NOMO-1 (cell line): ENCODE data around the gene ABCA3.
"Not testable (repeated sequence)": the region's sequence is repeated elsewhere in the genome, so short reads cannot be mapped to it uniquely, and the experiment has no call there.

ENCODE experiments used
- DNase-seq, 2 experiments: peaks; one replicate each; lab custom pipeline; 2025; ENCODE audit not compliant: unreplicated experiment in 2 of 2; lab: John Stamatoyannopoulos, UW

Gene ABCA3

DNA sequence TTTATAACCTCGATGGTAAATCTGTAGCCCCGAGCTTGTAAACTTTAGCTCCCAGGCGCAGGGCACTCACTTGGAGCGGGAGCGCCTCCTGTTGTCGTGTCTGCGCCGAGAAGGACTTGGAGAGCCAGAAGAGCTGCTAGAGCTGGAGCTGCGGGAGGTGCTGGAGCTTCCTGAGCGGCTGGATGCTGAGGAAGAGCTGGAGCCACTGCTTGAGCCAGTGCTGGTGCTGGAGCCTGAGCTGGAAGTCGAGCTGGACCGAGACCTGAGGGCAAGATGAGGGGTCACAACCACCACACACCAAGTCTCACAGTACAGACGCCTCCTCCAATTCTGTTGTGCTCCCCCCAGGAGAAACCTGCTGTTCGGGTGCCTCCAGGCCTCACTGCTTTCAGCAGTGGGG lies 77.5 kb downstream of the ABCA3 start:
- DNase-seq, result not testable (repeated sequence)

DNA sequence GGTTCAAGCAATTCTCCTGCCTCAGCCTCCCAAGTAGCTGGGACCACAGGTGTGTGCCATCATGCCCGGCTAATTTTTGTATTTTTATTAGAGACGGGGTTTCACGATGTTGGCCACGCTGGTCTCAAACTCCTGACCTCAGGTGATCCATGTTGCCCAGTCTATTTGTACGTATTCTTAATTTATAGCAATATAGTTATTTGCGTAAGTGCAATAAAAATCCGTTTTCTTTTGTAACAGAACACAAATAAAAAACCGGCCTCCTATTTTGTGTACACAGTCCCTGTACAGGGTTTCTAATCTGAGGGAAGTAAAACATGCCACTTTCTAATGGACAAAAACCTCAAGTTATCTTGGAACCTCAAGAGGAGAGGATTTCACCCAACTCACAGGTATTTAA lies 80.3 kb downstream of the ABCA3 start:
- no peak for DNase-seq

DNA sequence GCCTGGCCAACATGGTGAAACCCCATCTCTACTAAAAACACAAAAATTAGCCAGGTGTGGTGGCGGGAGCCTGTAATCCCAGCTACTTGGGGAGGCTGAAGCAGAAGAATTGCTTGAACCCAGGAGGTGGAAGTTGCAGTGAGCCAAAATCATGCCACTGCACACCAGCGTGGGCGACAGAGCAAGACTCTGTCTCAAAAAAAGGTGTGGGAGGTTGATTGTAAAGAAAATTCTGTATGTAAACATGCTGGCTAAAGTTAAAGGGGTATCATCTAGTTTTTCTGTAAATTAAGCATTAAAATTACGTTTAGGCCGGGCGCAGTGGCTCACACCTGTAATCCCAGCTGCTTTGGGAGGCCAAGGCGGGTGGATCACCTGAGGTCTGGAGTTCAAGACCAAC lies 82.0 kb downstream of the ABCA3 start:
- DNase-seq, result not testable (repeated sequence)

DNA sequence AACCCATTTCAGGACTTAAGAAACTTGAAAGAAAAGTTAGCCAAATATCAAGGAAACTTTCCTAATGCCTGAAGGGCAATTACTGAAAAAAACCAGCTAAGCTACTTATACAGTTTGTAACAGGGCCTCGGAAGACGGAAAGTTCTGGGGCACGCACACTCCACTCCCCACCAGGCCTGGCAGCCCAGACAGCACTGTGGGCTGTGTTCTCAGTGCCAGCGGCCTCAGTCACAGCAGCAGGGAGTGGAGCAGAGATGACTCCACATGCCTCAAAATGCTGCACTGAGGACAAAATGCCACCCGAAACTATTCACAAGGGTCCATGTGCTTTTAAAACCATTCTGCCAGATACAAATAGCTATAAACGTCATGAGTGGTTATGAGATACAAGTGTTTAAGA lies 82.8 kb downstream of the ABCA3 start:
- DNase-seq, result no peak

DNA sequence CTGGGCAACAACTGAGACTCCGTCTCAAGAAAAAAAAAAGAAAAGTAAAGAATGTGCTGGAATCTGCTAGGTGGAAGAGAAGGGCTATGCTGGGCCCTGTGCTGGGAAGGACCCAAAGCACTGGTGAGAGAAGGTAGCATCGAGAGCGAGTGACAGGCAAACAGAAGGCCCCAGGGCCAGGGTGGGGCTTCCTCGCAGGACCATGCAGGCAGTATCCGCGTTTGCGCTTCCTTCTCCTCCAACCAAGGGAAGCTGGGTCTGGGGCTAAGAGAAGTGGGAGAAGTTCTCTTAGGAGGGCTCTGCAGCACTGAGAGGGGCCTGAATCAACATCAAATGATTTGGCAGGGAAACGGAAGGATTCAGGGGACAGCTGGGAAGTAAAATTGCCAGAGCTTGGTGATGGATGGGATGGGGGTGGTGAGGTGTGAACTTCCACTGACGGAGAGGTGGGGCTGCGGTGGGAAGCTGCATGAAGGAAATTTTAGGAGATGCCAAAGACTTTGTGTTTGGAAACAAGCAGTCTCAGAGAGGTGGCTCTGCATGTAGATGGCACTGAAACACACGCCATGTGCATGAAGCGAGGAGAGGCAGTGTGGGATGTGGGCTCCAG lies 83.9 kb downstream of the ABCA3 start:
- DNase-seq, result no peak

DNA sequence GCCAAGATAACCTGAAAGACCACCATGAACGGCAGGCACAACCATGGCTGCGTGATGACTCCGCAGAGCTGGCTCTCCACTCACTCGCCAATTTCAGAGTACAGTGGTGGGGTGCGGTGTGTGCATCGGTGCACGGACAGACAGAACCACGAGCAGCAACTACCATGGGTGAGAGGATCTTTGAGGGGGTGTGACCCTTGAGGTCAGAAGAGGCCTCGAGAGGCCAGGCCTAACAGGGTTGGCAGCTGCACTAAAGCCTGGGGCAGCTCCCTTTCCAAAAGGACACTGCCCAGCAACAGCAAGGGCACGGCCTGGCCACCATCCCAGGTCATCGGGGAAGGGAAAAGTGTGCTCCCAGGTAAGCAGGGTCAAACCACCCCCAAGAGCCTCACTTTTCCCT lies 87.2 kb downstream of the ABCA3 start:
- DNase-seq, result no peak

DNA sequence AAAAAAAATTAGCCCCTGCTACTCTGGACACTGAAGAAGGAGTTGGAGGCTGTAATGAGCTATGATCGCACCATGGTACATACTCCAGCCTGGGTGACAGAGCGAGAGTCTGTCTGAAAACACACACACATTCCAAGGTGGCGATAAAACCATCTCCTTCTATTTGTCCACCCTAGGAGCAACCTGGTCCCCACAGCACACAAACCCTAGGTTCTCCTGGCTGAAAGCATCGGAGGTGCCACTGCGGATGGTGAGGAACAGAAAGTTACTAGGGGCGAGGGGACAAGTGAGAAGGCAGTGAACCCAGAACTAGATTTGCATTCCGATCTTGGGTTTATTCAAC lies 87.8 kb downstream of the ABCA3 start:
- no peak for DNase-seq

DNA sequence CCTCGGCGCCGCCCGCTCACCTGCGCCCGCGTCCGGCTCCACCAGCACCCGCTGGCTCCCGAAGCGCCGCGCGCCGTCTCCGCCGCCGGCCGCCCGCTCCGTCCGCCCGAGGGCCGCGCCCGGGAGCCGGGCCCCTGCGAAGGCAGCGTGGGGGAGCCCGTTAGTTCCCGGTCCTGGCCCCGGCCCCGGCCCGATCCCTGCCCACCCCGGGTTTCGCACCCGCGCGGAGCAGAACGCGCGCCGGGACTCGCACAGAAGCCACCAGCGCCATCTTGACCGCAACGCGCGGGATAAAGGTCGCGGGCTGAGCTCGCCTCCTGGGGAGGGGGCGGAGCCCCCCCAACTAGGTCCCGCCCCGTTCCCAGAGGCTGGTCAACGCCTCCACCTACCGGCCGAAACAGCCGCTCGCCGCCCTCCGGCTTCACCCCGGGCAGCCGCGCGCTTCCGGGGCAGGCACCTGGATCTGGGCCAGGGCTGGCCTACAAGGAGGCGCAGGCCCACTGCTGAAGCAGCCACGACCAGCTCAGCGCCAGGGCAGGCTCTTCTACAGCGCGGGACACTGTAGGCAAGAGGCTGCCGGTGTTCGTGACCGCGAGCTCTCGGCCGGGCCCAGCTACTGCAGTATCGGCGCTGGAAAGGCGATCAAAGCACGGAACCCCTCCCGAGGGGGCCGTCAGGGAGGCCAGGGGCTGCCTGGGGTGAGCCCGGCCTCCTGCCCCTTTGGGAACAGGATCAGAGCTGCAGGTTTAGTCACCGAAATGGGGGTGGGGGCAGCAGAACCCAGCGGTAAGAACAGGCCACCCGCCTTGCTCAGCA lies 89.0 kb downstream of the ABCA3 start, which contains the start of gene ECI1:
TSS of gene ECI1 (minus strand) at position 292 of the 816 bp plus-strand sequence. CDS start at position 271, 21 bp downstream.
- peak; percentile 86 to 93 for DNase-seq

DNA sequence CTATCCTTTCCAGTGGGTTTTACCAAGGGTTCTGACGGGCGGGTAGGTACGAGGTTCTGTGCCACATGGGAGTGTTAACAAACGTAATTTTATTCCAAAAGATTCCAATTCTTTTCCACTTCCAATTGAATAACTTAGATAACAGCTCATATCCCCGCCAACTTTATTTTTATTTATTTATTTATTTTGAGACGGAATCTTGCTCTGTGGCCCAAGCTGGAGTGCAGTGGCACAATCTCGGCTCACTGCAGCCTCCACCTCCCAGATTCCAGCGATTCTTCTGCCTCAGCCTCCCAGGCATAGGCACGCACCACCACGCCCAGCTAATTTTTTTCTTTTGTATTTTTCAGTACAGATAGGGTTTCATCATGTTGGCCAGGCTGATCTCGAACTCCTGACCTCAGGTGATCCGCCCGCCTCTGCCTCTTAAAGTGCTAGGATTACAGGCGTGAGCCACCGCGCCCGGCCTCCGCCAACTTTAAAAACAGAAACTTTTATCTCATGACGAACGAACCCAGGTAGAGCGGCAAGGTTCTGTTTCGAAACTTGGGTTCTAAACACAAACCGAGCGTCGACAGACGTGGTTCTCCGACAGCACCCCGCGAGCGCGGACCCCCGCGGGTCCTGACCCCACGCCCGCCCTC lies 89.8 kb downstream of the ABCA3 start:
- peak; percentile 16 to 31 for DNase-seq

DNA sequence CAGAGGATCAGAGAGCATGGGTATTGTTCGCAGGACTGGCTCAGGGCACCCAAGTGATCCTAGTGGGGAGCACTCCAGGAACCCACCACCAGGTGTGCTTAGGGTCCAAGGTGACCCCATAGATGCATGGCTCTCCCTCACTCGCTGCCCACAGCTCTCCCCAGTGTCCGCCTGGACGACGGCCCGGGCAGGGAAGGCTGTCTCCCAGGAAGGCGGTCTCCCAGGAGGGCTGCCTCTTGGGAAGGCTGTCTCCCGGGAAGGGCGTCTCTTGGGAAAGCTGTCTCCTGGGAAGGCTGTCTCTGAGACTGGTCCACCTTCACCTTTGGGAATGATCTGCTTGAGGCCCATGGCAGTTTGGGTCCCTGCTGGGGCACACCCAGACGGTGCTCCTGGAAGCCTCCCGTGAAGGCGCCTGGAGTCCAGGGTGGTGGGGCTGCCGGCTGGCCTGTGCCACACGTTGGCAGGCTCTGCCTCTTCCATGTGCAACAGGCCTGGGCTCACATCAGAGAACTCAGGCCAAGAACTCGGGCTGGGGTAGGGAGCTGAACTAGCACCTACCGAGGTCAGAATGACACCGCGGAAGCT lies 94.1 kb downstream of the ABCA3 start:
- DNase-seq, result no peak

DNA sequence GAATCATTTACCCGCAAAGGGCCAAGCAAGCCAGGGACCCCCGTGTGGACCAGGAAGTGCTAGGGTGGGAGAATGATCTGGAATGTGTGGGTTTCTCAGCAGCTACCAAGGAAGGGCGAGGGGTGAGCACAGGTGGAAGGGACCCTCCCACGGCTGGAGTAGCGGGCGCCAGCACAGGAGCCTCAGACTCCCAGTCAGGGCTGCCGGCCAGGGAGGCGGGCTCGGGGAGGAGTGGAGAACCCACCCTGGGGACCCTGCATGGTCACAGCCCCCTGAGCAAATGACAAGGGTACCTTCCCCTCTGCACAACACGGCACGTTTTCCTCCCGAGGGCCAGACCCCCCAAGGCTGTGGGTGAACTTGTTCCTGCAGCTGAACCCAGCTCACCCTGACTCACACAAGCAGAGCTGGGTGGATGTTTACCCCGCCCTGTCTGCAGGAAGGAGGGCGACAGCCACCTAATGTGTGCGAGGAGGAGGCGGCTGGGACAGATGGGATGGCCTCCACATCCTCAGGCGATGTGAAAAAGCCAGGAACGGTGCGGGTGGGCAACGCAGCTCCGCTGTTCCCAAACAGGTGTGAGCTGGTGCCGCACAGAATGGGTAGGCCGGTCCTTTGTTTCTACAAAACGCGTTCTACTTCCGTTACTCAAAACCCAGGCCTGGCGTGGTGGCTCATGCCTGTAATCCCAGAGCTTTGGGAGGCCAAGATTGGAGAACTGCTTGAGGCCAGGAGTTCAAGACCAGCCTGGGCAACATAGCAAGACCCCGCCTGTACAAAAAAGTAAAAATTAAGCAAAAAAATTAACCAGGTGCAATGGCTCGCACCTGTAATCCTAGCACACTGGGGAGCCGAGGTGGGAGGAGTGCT lies 95.4 kb downstream of the ABCA3 start:
- DNase-seq, result no peak

DNA sequence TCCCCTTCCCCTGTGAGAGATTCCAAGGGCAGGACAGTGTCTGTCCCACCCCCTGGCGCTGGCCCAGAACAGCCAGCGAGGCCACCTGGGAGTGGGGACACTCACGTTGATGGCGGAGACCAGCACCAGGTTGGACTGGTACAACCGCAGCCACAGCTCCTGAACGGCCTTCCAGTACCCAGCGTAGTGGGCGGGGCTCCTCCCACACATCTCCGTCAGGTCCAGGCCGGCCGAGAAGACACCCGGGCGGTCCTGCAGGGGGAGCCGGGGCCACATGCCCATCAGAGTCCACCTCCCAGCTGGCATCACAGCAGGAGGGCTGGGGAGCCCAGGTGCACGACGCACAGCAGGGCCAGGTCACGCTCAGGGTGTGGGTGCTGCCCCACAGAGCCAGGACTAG lies 96.2 kb downstream of the ABCA3 start:
- DNase-seq, result no peak

DNA sequence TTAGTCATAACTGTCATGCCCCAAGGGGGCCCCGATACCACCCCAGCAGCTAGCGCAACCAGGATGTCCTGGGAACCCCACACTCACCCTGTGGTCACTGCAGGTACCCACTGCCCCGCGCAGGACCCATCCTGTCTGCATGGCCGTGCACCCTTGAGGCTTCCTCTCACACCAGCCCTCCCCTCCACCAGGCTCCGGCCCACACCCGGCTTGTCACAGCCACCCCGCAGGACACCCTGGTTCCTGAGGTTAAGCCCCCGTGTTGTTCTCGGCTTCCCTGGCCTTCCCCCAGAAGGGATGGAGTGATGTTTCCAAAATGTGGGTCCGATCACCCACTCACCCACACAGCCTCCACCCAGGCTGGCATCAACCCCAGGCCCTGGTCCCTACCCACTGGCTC lies 96.7 kb downstream of the ABCA3 start:
- DNase-seq, result no peak

DNA sequence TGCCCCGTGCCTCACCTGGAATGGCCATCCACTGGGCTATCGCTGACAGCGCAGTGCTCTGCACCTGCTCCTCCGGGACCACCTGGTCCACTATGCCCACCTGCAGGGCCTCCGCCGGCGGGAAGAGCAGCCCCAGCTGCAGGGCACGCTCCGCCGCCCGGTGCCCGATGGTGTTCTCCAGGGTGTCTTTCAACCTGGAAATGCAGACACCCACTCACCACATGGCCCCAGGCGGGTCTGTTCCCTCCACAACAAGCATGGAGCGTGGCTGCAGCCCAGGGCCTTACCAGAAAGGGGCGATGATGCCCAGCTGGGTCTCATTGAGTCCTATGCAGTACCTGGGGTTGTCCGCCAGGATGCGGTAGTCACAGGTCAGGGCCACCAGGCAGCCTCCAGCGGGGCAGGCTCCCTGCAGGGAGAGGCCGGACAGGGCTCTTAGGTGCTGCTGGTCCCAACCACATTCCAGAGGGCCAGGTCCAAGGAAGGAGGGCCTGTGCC lies 97.4 kb downstream of the ABCA3 start:
- no peak for DNase-seq

DNA sequence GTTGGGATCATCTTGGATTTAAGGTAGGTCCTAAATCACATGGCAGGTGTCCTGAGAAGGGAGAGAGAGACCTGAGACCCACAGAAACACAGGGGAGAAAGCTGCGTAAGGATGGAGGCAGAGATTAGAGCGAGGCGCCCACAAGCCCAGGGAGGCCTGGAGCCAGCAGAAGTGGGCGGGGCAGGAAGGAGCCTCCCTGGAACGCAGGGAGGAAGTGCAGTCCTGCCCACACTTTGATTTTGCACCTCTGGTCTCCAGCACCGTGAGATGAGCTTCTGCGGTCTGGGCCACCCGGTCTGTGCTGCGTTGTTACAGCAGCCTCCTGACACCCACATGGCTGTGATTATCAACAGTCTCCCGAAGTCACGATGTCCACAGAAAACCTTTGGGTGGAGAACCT lies 97.9 kb downstream of the ABCA3 start:
- no peak for DNase-seq

DNA sequence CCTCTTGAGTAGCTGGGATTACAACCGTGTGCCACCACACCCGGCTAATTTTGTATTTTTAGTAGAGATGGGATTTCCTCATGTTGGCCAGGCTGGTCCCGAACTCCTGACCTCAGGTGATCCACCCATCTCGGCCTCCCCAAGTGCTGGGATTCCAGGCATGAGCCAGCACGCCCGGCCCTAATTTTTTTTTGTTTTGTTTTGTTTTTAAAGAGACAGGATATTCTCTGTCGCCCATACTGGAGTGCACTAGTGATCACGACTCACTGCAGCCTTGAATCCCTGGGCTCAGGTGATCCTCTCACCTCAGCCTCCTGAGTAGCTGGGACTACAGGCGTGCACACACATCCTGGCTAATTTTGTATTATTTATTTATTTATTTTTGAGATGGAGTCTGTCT lies 100.2 kb downstream of the ABCA3 start:
- DNase-seq, result not testable (repeated sequence)

DNA sequence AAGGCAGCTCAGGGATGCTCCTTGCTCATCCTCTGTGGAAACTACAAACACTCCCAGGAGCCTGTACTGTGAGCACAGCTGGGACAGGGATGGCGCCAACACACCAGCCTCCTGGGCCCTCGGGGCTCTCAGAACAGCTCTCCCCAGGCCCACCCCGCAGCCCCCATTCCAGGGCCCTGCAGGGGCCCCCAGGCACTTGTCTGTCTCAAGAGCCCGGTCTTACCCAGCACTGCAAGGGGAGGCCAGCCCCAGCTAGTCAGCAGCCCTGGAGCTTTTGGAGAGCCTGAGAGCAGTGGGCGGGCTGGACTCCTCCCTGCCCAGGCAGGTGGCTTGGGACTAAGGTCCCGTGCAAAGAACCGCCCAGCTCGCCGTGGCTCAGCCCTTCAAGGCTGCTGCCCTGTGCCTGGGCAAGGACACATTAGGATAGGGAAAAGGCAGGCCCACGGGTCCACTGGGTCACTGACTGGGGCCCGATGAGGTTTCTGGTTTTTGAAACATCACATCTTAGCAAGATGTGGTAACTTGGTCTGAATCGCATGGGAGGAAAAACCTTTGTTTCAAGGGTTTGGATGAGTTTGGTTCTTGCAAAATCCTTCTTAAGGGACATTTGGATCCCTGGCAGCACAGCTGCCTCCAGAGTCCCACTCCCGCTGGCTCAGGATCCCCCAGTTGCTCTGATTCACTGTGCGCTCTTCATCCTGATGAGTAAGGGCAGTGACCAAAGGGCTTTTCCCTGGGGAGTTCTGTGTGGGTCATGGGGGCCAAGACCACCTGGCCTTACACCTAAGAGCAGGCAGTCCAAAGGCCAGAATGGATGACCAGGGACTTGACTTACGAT lies 101.5 kb downstream of the ABCA3 start:
- DNase-seq, result no peak

DNA sequence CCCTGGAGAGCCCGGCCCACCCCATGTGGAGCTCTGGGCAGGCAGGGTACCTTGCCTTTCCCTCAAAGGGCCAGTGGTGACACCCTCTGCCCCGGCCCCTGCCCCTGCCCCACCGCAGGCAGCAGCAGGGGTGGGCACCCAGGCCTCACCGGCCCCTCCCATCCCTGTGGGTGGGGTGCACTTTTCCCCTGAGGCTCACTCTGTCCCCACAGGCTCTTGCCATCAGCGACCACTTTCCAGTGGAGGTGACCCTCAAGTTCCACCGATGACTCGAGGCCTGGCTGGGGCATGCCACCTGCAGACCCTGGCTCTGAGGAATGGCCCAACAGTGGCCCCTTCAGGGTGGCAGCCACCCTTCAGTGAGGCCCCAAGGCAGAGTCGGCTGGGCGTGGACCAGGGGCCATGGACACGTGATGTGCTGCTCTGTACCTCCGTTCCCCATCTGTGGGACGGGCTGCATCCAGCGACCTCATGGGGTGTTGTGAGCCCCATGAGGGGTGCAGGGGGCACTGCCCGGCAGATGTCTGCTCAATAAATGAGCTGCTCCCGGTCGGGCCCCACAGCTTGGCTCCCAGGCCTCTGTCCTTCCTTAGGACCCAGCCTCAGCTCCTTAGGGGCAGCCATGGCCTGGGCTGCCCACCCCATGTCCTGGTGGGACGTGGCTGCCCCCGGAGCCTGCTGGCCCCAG lies 102.2 kb downstream of the ABCA3 start:
- no peak for DNase-seq
